Posterior cingulate gyrus (tissue), 11 donors: ENCODE results near the gene SPNS3.
A peak's percentile ranks its signal among the peaks of the same experiment; 100 is the strongest.

Experiments
- DNase-seq, 10 donors: peaks; one replicate each; pipeline versions ENCODE4 v3.0.0 to v3.0.0-alpha.2; 2020 to 2021; ENCODE audit warnings: mixed read lengths in 3 of 10
- intact Hi-C: fragments of 100-400 bp; cut with DNase I; formaldehyde crosslinking; loops from one replicate; pipeline ENCODE4 v1.15.1; 2023

The SPNS3 gene

GRCh38 chr17:4425398-4425797 is 8.3 kb upstream of the SPNS3 start:
- intact Hi-C loops: loop anchor here (10.0 kb wide), 1 partner anchor 69 kb away; the partner anchor contains the start of gene SPNS2

GRCh38 chr17:4426499-4427208 is 7.1 kb upstream of the SPNS3 start:
- intact Hi-C loops: loop anchor here (10.0 kb wide), 1 partner anchor 68 kb away; the partner anchor contains the start of gene SPNS2

More at GRCh38 chr17:4425398-4425797, 8.3 kb upstream of the SPNS3 start:
- DNase-seq: peak in 1 of 10 donors; percentile 16

GRCh38 chr17:4427505-4427904 is 6.2 kb upstream of the SPNS3 start:
- intact Hi-C loops: loop anchor here (10.0 kb wide), 1 partner anchor 67 kb away; the partner anchor contains the start of gene SPNS2

More at GRCh38 chr17:4426499-4427208, 7.1 kb upstream of the SPNS3 start:
- DNase-seq: peak in 1 of 10 donors; percentile 37

GRCh38 chr17:4436381-4436780 is 2.6 kb downstream of the SPNS3 start:
- peak in 1 of 10 donors; percentile 7 for DNase-seq
- intact Hi-C loops: no loop called here

More at GRCh38 chr17:4427505-4427904, 6.2 kb upstream of the SPNS3 start:
- no peak for DNase-seq

GRCh38 chr17:4436846-4437245 is 3.1 kb downstream of the SPNS3 start:
- intact Hi-C loops: no loop called here
- DNase-seq: peak in 1 of 10 donors; percentile 40

GRCh38 chr17:4438162-4438944 is 4.6 kb downstream of the SPNS3 start:
- intact Hi-C loops: no loop called here
- peak in 2 of 10 donors; percentile 33 to 35 for DNase-seq

- intact Hi-C loops: no loop called here
- no peak for DNase-seq
These were observed 6.3 kb downstream of the SPNS3 start for GRCh38 chr17:4440021-4440420.

- intact Hi-C loops: no loop called here
- DNase-seq: peak in 1 of 10 donors; percentile 23
These were observed 7.2 kb downstream of the SPNS3 start for GRCh38 chr17:4440690-4441686.

GRCh38 chr17:4442582-4442981 is 8.8 kb downstream of the SPNS3 start:
- no peak for DNase-seq
- intact Hi-C loops: no loop called here

- DNase-seq: no peak
- intact Hi-C loops: no loop called here
These were observed 9.7 kb downstream of the SPNS3 start for GRCh38 chr17:4443476-4443875.

- peak in 7 of 10 donors; percentile 15 to 81 (median 26) for DNase-seq
- intact Hi-C loops: no loop called here
These were observed 11.2 kb downstream of the SPNS3 start for GRCh38 chr17:4444782-4445473.

GRCh38 chr17:4445731-4446130 is 12.0 kb downstream of the SPNS3 start:
- DNase-seq: peak in 1 of 10 donors; percentile 67
- intact Hi-C loops: no loop called here

- peak in 2 of 10 donors; percentile 66 to 71 for DNase-seq
- intact Hi-C loops: no loop called here
These were observed 12.8 kb downstream of the SPNS3 start for GRCh38 chr17:4446326-4447071.

- intact Hi-C loops: no loop called here
- DNase-seq: peak in 2 of 10 donors; percentile 40 to 58
These were observed 14.6 kb downstream of the SPNS3 start for GRCh38 chr17:4448197-4448980.

GRCh38 chr17:4449736-4450135 is 16.0 kb downstream of the SPNS3 start:
- intact Hi-C loops: no loop called here
- DNase-seq: peak in 1 of 10 donors; percentile 55

- peak in 2 of 10 donors; percentile 48 to 54 for DNase-seq
- intact Hi-C loops: no loop called here
These were observed 17.1 kb downstream of the SPNS3 start for GRCh38 chr17:4450710-4451316.

GRCh38 chr17:4453812-4454591 is 20.3 kb downstream of the SPNS3 start:
- intact Hi-C loops: no loop called here
- peak in 2 of 10 donors; percentile 41 to 50 for DNase-seq
